AG10803 (cell line): ENCODE results near the gene UBAP1.
"Not testable (repeated sequence)": the region's sequence is repeated elsewhere in the genome, so short reads cannot be mapped to it uniquely, and the experiment has no call there.

Source experiments
- DNase-seq: peaks from one replicate; pipeline ENCODE4 v3.0.0; 2010; ENCODE audit warnings: low read depth
- H3K4me3 ChIP-seq: 2 replicates; pipeline ENCODE4 v1.5.1; 2011; ENCODE audit warnings: mild to moderate bottlenecking, low read length, control low read depth
- CTCF ChIP-seq: conservative IDR thresholded peaks from 2 replicates; pipeline ENCODE4 v1.5.1; 2011; ENCODE audit warnings: mild to moderate bottlenecking, low read length, control low read depth, inconsistent platforms

UBAP1 gene

GRCh38 chr9:34178436-34179212 is at the start of gene UBAP1:
Gene UBAP1 (plus strand): TSS chr9:34179043. CDS start chr9:34220915, 41,872 bp downstream.
- peak within 1 kb of the TSS; percentile 97 for H3K4me3 ChIP-seq
- TF ChIP-seq CTCF = peak; percentile 25
- DNase-seq = peak; percentile 96

- no peak overlapping the region for H3K4me3 ChIP-seq
- no peak for DNase-seq
- no peak for TF ChIP-seq CTCF
Measured at GRCh38 chr9:34131571-34131970, 47.3 kb upstream of the UBAP1 start.

GRCh38 chr9:34133436-34133949 is 45.4 kb upstream of the UBAP1 start:
- no peak overlapping the region for H3K4me3 ChIP-seq
- no peak for TF ChIP-seq CTCF
- DNase-seq = no peak

GRCh38 chr9:34134521-34134920 is 44.3 kb upstream of the UBAP1 start:
- no peak overlapping the region for H3K4me3 ChIP-seq
- no peak for DNase-seq
- no peak for TF ChIP-seq CTCF

GRCh38 chr9:34138644-34139043 is 40.2 kb upstream of the UBAP1 start:
- H3K4me3 ChIP-seq, DNase-seq: not testable (repeated sequence)

- DNase-seq = peak; percentile 89
- peak; percentile 49 for TF ChIP-seq CTCF
- no peak overlapping the region for H3K4me3 ChIP-seq
Measured at GRCh38 chr9:34139477-34140146, 39.2 kb upstream of the UBAP1 start.

GRCh38 chr9:34140853-34141252 is 38.0 kb upstream of the UBAP1 start:
- no peak for DNase-seq
- H3K4me3 ChIP-seq = no peak overlapping the region
- no peak for TF ChIP-seq CTCF
